SK-MEL-5 (cell line): Measurements from ENCODE around the gene CTBP1. TPM values are rescaled to one million over a fixed set of nuclear protein-coding genes. Genes with fewer than 3 reads are reported as not detected.
"Not testable (repeated sequence)": the region's sequence is repeated elsewhere in the genome, so short reads cannot be mapped to it uniquely, and the experiment has no call there.

Experiments used
- DNase-seq: peaks from one replicate; pipeline ENCODE4 v3.0.0-alpha.2; 2016; ENCODE audit warnings: low read depth, low spot score
- in situ Hi-C: cut with HindIII; loops from 2 replicates; pipeline ENCODE4 v1.10.0; 2016; ENCODE audit warnings: low sequenced_read_pairs, high pct_unique_total_duplicates, low pct_unique_long_range_greater_than_20kb
- polyA plus RNA-seq, 2 experiments: library from polyadenylated mRNA; depleted of rRNA; stranded (reverse); fragments of >200 nt; gene quantifications; 2 replicates each; pipeline ENCODE4 v1.2.3, GENCODE V29; 2015
- total RNA-seq: library from RNA; depleted of rRNA; stranded (reverse); fragments of >200 nt; shearing (Covaris generic); gene quantifications from 2 replicates; pipeline ENCODE4 v1.2.3, GENCODE V29; 2014; rRNA removed

Gene CTBP1
- total RNA-seq = 87.3 and 88.6 TPM in 2 replicates
- polyA plus RNA-seq (2015; cell fraction: cytosol; rRNA removed) = 193 and 197 TPM in 2 replicates
- 238 and 269 TPM in 2 replicates for polyA plus RNA-seq (2015; cell fraction: nucleus; rRNA removed)

DNA sequence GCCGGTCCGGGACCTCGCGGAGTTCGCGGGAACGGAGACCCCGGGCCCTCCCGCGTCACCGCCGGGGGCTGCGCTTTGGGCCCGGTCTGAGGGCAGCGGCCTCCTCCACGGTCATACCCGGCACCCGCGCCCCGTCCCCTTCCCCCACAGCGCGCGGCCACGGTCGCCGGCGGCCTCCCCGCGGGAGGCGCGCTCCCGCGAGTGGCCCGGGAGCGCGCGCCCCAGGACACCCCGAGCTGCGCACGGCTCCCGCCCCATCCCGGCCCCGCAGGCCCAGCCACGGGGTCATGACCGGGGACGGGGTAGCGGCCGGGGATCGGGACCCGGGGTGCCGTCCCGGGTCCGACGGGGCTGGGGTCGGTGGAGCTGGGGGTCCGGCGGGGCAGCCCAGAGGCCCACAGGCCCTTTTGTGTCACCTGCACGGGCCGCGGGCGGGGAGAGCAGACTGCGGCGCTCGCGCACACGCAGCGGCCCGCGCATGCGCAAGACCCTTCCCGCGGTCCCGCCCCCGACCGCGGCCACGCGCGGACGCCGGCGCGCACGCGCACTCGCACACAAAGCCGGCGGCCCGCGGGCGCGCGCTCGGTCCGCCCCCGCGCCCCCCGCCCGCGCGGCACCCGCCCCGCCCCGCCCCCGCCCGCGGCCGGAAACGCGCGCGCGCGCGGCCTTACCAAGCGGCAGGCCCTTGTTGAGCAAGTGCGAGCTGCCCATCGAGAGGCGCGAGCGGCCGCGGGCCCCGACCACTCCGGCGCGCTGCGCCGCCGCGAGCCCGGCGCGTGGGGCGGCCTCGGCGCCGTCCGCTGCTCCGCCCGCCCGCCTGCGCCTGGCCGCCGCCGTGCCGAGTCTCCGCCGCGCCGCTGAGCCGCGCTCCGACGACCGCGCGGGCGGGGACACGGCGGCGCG is at the start of gene CTBP1:
TSS of gene CTBP1 (minus strand) at position 886 of the 903 bp plus-strand sequence. CDS start 7,799 bp downstream, outside the sequence.
- in situ Hi-C loops = no loop called here
- peak; percentile 70 for DNase-seq

DNA sequence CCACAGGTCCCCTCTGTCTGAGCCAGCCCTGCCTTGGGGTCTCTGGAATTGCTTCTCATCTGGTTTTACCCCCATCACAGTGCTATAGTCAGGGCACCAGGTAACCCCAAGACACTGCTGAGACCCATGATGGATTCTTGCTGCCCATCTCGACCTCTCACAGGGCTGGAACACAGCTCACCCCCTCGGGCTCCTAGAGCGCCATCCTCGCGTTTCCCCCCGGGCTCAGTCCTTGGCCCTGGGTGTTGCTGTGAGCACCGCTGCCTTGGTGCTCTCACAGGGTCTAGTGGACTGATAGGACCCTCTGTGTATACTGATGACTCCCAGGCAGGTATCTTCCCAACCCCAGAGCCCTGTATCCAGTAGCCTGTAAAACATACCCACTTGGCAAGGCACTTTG is 49.5 kb upstream of the CTBP1 start:
- in situ Hi-C loops = no loop called here

DNA sequence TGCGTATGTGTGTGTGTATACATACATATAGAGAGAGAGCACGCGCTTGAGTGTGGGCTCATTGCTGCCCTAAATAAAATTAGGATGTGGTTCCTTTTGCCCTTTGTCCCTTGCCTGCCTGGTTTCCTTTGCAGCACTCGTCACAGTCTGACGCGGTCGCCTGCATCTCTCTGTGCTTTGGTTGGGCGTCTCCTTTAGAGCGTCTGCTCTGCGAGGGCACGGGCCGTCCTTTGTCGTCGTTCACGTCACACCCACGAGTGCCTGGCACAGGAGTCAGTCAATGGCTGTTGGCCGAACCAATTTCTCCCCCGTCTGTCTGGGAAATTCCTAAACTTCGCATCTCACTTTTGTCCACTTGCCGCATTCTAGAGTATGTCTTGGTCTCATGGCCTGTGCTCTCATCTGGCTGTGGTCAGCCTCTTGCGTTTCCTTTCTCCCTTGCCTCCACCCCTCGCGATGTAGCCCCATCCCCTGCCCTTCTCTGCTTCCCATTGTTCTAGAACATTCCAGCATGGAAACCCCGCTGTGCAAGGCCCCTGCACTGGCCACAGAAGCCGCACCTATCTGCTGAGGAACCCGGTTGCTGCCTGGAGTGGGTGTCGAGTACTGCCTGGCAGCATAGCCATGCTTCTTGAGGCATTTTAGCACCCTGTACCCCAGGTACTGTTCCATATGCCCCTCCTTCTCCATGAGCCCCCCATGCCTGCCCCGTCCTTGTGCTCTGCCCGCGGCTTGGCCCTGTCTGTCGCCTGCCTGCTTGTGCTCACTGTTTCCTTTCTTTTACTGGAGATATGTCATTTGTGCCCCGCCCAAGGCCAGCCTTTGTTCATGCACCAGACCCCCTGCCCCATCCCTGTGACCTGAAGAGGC is 48.8 kb upstream of the CTBP1 start:
- in situ Hi-C loops = no loop called here
- no peak for DNase-seq

More for the DNA sequence above, 49.5 kb upstream of the CTBP1 start:
- DNase-seq = no peak

DNA sequence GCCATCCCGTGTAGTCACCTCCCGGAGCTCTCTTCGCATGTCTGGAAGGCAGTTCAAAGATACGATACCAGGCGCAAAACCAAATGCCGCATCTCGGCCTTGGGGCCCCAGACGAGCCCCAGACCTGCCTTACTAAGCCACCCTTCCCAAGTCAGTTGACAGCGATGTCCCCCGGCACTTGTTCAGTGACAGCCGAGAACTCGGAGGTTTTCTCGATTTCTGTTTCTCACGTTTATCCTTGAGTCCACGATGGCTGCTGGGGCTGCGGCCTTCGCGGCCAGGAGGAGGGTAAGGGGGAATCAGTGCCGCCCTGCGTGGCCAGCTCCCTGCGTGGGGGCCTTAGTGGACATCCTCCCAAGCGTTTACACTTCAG is 48.1 kb upstream of the CTBP1 start:
- in situ Hi-C loops = no loop called here
- DNase-seq = no peak

DNA sequence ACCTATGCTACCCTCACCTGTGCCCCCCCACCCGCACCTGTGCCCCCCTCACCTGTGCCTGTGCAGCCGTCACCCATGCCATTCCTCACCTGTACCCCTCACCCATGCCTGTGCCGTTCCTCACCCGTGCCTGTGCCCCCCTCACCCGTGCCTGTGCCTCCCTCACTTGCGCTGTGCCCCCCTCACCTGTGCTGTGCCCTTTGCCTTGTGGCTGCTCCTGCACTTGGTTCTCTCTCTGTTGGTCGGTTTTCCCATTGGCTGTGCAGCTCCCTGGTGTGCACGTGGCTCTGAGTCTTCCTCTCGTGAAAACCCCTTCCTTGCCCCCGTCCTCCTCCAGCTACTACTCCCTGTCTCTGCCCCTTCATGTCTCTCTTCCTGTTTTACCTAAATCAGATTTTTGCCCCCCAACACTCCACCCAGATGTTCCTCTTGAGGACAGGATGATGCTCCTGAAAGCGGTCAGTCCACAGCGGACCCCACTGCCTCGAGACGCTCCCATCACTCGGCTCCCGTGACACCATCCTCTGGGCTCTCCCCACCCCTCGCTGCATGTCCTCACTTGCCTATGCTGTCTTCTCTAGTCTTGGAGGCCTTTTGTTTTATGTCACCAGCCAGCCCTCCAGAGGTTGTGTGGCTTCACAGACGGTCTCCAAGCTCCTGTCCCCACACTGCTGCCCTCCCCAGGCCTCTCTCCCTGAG is 47.5 kb upstream of the CTBP1 start:
- in situ Hi-C loops = no loop called here
- no peak for DNase-seq

DNA sequence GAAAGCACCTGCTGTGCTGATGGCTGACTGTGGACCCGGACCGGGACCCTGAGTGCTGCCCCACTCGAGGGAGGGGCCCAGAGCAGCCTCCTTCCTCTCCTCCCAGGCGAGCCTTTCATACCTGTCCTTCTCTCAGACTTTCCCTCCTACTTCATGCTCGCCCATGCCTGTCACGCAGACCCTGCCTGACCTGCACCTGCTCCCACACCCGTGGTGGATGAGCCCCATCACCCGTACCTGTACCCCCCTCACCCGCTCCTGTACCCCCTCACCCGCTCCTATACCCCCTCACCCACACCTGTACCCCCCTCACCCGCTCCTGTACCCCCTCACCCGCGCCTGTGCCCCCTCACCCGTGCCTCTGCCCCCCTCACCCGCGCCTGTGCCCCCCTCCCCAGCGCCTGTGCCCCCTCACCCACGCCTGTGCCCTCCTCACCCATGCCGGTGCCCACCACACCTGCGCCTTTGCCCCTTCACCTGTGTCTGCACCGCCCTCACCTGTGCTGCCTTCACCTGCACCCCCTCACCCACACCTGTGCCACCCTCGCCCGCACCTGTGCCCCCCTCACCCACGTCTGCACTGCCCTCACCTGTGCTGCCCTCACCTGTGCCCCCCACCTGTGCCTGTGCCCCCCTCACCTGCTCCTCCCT is 46.6 kb upstream of the CTBP1 start:
- in situ Hi-C loops = no loop called here
- no peak for DNase-seq

DNA sequence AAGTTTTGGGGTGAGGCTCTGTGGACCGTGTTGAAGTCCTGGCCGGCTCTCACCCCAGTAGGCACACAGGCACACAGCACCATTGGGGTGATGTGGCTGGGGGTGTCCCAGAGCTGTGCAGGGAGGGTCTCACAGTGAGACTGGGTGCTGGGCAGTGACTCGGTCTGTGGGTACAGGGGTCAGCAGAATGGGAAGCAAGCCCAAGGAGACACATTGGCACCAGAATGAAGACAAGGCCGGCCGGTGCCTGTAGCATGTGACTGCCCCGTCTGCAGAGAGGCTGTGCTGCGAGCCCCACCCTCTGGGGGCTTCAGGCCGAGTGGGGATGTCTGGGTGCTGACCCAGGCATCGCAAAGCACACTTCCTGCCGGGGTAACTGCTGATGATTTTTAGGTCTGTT is 46.0 kb upstream of the CTBP1 start:
- DNase-seq = peak; percentile 30
- in situ Hi-C loops = no loop called here

DNA sequence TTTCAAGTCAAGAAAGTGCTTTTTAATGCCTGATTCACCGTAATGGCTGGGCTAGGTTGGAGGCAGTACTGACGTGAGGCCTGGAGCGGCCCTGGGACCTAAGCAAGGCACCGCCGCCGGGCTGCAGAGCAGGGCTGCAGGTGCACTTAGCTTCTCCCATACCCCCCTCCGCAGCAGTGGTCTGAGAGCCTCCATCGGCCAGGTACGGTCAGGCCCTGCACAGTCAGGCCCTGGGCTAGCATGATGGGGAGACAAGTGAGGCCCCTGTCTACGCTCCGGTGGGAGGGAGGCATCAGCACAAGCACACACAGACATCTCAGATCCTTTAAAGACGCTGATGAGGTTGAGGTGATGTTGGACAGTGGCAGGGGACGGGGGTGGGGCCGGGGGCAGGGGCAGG is 45.5 kb upstream of the CTBP1 start:
- no peak for DNase-seq
- in situ Hi-C loops = no loop called here

DNA sequence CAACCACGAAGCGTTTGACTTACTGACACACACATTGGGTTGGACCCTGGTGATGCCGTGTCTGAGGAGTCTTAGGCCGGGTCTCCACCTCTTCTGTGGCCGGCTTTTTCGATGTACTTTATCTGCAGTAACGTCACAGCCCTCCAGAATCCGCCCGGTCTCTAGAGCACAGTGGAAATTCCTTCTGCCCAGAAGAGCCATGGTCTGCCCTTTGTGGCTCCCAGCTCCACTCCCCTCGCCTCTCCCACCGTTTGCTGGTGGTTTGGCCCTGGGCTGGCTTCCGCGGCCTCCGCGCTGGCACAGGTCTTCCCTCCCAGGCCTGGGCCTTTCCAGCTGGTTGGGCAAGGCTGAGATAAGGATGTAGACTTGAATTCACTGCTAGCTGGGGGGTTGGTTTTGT is 45.1 kb upstream of the CTBP1 start:
- DNase-seq = no peak
- in situ Hi-C loops = no loop called here

DNA sequence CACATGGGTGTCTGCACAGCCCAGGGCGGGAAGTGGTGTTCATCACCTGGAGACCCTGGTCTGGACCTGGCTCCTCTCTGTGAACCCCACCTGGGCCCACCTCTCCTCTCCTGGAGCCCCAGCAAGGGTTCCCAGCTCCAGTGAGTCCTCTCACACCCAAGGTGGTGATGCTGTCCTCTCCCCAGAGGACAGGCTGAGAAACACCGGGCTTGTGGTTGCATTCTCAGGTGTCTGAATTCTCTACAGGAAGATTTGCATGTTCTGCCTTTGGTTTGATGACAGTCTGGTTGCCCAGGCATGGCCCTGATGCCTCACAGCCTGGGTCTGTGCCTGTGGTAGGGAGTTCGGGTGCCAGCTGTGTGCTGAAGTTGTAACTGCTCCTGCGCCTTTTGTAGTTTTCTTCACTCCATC is 44.6 kb upstream of the CTBP1 start:
- no peak for DNase-seq
- in situ Hi-C loops = no loop called here

DNA sequence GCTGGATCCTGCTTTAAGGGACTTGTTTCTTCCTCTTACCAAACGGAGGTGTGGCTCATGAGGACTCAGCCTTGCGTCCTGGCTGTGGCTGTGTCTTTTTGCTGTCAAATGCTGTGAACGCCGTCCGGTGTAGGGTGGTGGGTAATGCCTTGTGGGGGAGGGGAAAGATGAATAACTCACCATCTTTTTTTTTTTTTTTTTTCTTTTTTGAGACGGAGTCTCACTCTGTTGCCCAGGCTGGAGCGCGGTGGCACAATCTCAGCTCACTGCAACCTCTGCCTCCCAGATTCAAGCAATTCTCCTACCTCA is 43.7 kb upstream of the CTBP1 start:
- in situ Hi-C loops, DNase-seq: not testable (repeated sequence)

DNA sequence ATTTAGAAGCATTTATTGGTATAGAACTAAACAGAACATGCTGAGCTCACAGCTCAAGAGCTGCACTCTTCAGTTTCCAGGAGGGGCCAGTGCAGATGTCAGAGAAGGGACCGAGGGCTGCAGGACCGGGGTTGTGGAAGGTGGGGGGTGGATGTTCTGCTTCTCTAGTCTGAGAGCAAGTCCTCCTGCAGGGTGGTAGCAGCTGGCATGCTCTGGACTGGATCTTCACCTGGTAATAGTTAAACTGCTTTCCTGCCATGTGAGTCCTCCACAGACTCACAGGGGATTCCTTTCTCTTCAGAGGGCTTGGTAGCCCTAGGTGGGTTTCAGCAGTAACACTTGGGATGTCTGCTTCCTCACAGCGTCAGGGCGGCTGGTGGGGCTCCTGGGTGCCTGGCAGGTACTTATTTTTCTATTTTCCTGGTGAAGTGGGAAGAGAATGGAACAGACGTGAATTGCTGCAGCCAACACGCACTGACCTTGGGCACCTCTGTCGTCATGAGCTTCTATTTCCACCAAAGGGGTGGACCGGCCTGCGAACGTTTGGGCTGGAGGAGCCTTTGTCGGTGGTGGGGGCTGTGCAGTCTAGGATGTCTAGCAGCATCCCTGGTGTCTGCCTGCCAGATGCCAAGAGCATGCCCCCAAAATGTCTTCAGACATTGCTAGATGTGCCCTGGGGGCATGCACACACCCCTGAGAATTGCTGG is 43.2 kb upstream of the CTBP1 start:
- in situ Hi-C loops = no loop called here
- DNase-seq = no peak

DNA sequence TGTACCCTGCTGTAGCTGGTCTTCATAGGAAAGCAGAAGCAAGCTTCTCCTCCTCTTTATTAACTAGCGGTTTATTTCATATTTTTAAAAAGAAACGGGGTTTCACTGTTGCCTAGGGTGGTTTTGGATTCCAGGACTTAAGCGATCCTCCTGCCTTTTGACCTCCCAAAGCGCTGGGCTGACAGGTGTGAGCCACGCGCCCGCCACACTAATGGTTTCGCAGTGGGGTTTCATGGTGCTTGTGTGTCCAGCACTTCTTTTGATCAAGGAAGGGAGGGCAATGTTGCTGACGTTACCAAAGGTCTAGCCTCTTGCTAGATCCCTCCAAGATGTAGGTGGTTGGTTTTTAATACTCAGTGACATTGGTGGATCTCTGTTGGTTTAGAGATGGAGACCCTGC is 42.2 kb upstream of the CTBP1 start:
- no peak for DNase-seq
- in situ Hi-C loops = no loop called here

DNA sequence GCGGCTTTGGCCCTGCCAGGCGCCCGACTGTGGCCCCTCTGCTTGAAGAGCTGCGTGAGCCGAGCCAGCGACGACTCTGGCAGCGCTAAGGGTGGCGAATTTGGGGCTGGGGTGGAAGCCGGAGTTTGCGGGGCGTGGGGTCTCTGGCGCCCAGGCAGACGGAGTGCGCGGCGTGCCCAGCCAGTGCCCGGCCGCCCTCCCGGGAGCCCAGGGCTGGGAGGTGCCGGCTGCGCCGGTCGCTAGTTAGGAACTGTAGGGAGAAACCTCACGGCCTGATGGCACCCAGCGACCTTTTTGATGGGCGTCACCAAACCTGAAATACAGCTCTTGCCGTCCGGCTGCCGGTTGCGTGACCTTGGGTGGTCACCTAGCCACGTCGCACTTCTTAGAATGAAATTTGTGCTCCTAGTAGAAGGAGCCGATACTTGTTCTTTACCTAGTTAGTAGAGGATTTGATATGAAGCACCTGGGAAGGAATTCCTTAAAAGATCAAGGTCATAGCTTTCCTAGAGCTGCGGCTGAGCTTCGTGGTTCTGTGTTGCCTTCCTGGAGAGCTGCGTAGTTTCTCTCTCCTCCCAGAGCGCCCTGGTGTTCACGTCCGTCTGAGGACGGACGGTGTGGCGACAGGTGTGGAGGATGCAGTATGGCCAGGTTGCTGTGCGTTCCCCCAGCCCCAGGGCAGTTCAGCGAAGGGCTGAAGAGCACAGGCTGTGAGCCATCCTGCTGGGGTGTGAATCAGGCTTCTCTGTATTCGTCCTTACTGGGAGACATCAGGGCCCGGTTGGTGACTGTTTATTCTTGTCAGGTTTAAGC is 41.4 kb upstream of the CTBP1 start:
- no peak for DNase-seq
- in situ Hi-C loops = no loop called here

DNA sequence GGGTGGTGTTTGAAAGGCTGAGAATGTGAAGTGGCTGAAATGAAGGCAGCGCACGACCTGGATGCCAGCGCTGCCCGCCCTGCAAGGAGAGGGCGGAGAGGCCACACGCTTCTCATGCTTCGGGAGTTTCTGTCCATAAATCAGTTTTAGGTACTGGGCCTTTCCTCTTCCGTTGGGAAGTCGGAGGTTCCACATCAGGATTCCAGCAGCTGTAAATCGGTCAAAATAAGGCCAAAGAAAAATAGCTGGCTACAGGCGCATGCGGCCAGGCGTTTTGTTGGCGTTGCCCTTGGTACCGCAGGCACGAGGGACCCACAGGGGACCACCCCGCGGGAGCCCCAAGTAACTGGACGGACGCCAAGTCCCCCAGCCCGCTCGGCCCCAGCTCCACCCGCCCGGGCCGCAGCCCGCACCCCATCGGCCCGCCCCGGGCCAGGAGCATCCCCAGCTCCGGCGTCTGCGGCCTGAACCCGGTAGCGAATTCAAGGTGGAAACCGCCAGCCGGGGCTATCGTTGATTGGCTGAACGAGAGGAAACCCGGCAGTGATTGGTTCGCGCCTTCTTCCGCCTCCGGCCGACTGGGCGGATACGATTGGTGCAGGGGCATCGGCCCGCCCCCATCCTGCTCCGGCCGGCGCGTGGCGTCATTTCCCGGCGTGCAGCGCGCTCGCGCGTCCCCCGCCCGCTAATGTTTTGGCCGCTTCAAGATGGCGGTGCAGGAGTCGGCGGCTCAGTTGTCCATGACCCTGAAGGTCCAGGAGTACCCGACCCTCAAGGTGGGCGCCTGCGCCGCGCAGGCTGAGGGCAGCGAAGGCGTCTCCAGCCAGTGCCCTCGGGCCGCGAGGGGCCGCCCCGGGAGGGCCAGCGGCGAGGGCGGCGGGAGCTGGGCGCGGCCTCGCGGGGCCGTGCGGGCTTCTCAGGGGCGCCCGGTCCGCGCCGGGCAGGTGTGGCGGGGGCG is 40.6 kb upstream of the CTBP1 start, which contains the start of gene MAEA:
TSS of gene MAEA (plus strand) at position 685 of the 958 bp plus-strand sequence. CDS start at position 708, 23 bp downstream.
- in situ Hi-C loops = no loop called here
- peak; percentile 96 for DNase-seq
